GM12878 (cell line): ENCODE results near the gene MFAP1. TPM values are rescaled to one million over a fixed set of nuclear protein-coding genes. Genes with fewer than 3 reads are reported as not detected.

Experiments
- ATF3 ChIP-seq: IDR thresholded peaks from 2 replicates; pipeline ENCODE4 v1.6.1; 2011; ENCODE audit warnings: low read depth, mild to moderate bottlenecking, low read length, moderate library complexity, borderline replicate concordance; ENCODE audit errors: extremely low read depth
- ATF7 ChIP-seq: fragments of 450-650 bp; IDR thresholded peaks from 2 replicates; pipeline ENCODE4 v1.6.1; 2016; ENCODE audit warnings: low read depth, mild to moderate bottlenecking
- EGR1 ChIP-seq, 2 experiments: IDR thresholded peaks; 1 replicate in 1 of 2; 2 replicates in 1 of 2; pipeline ENCODE4 v1.6.1; 2011 to 2012; ENCODE audit warnings: low read depth in 2 of 2, low read length in 2 of 2, borderline replicate concordance in 1 of 2, mild to moderate bottlenecking in 1 of 2, moderate library complexity in 1 of 2
- FOXM1 ChIP-seq: IDR thresholded peaks from 2 replicates; pipeline ENCODE4 v1.6.1; 2012; ENCODE audit warnings: low read depth, mild to moderate bottlenecking, inconsistent platforms, low read length, moderate library complexity
- GABPA ChIP-seq: IDR thresholded peaks from 2 replicates; pipeline ENCODE4 v1.6.1; 2014; ENCODE audit warnings: antibody characterized with exemption, low read depth, mild to moderate bottlenecking, inconsistent platforms
- HDAC2 ChIP-seq: fragments of 200-600 bp; sonication (generic); IDR thresholded peaks from 2 replicates; pipeline ENCODE4 v1.6.1; 2017
- HDAC6 ChIP-seq: fragments of 200-600 bp; sonication (generic); IDR thresholded peaks from one replicate; pipeline ENCODE4 v1.8.0; 2017; ENCODE audit warnings: antibody characterized with exemption; ENCODE audit not compliant: unreplicated experiment
- HDGF ChIP-seq: fragments of 450-650 bp; IDR thresholded peaks from 2 replicates; pipeline ENCODE4 v1.6.1; 2016; ENCODE audit warnings: antibody characterized with exemption
- HSF1 ChIP-seq: fragments of 150-350 bp; IDR thresholded peaks from 2 replicates; pipeline ENCODE4 v1.6.1; 2014; ENCODE audit warnings: mild to moderate bottlenecking, low read depth, low read length
- IKZF2 ChIP-seq, 2 experiments: fragments of 450-650 bp; IDR thresholded peaks; 2 replicates each; pipeline ENCODE4 v1.6.1; 2017; ENCODE audit warnings: mild to moderate bottlenecking in 2 of 2, moderate library complexity in 2 of 2
- JUNB ChIP-seq: IDR thresholded peaks from 2 replicates; pipeline ENCODE4 v1.6.1; 2016; ENCODE audit warnings: antibody characterized with exemption, mild to moderate bottlenecking
- KAT2A ChIP-seq: conservative IDR thresholded peaks from 2 replicates; pipeline ENCODE4 v1.6.1; 2011; ENCODE audit warnings: low read depth, low read length; ENCODE audit not compliant: control insufficient read depth
- LARP7 ChIP-seq: fragments of 450-650 bp; IDR thresholded peaks from 2 replicates; pipeline ENCODE4 v1.6.1; 2017; ENCODE audit warnings: mild to moderate bottlenecking
- MLLT1 ChIP-seq: fragments of 450-650 bp; IDR thresholded peaks from 2 replicates; pipeline ENCODE4 v1.6.1; 2016; ENCODE audit warnings: mild to moderate bottlenecking
- MYC ChIP-seq: IDR thresholded peaks from 2 replicates; pipeline ENCODE4 v1.6.1; 2011; ENCODE audit warnings: mild to moderate bottlenecking, low read length, moderate library complexity, inconsistent platforms; ENCODE audit not compliant: insufficient read depth, insufficient replicate concordance, insufficient read length, severe bottlenecking
- NFYA ChIP-seq: IDR thresholded peaks from 2 replicates; pipeline ENCODE4 v1.6.1; 2011; ENCODE audit warnings: low read depth, mild to moderate bottlenecking, low read length, improper control_type of control experiment, borderline replicate concordance
- POLR2A ChIP-seq: IDR thresholded peaks from 2 replicates; pipeline ENCODE4 v1.6.1; 2011; ENCODE audit warnings: low read depth, mild to moderate bottlenecking, low read length
- RB1 ChIP-seq: fragments of 450-650 bp; formaldehyde crosslinking; IDR thresholded peaks from 2 replicates; pipeline ENCODE4 v1.6.1; 2017; ENCODE audit warnings: mild to moderate bottlenecking, borderline replicate concordance
- RBBP5 ChIP-seq: fragments of 200-600 bp; sonication (generic); conservative IDR thresholded peaks from 2 replicates; pipeline ENCODE4 v1.6.1; 2016
- SREBF2 ChIP-seq: IDR thresholded peaks from 2 replicates; pipeline ENCODE4 v1.6.1; 2012; ENCODE audit warnings: mild to moderate bottlenecking, low read length
- STAT1 ChIP-seq: fragments of 450-650 bp; conservative IDR thresholded peaks from 2 replicates; pipeline ENCODE4 v1.6.1; 2014; ENCODE audit warnings: antibody characterized with exemption, mild to moderate bottlenecking
- SUPT20H ChIP-seq: IDR thresholded peaks from 2 replicates; pipeline ENCODE4 v1.6.1; 2011; ENCODE audit warnings: low read depth, mild to moderate bottlenecking, low read length, moderate library complexity, borderline replicate concordance; ENCODE audit not compliant: control insufficient read depth
- ZBED1 ChIP-seq: IDR thresholded peaks from 2 replicates; pipeline ENCODE4 v1.6.1; 2016; ENCODE audit warnings: borderline replicate concordance
- ZBTB4 ChIP-seq: fragments of 450-650 bp; formaldehyde crosslinking; IDR thresholded peaks from 2 replicates; pipeline ENCODE4 v1.4.0; 2022; ENCODE audit warnings: mild to moderate bottlenecking, moderate library complexity
- ZZZ3 ChIP-seq: IDR thresholded peaks from 2 replicates; pipeline ENCODE4 v1.6.1; 2011; ENCODE audit warnings: low read depth; ENCODE audit not compliant: control insufficient read depth, insufficient read length
- polyA plus RNA-seq, 11 experiments: library from polyadenylated mRNA; depleted of rRNA in 4 of 11; unstranded in 6 of 11; stranded (reverse) in 5 of 11; fragments of >200 nt; fragmentation: Nextera tagmentation in 4 of 11; fragmentation: Illumina TruSeq in 1 of 11; extraction: Ambion mirVana in 4 of 11; extraction: Trizol in 1 of 11; gene quantifications; 1 replicate in 1 of 11; 2 replicates in 10 of 11; pipeline versions ENCODE4 v1.2.1 to v1.2.3, GENCODE V29; 2011 to 2016; ENCODE audit warnings: inconsistent platforms in 2 of 11, missing spikeins in 2 of 11, low read depth in 1 of 11
- total RNA-seq, 4 experiments: library from RNA; depleted of rRNA in 3 of 4; stranded (reverse); fragments of >200 nt in 3 of 4; fragmentation: Illumina TruSeq in 1 of 4; extraction: Trizol in 1 of 4; gene quantifications; 2 replicates each; pipeline versions ENCODE4 v1.2.1 to v1.2.3, GENCODE V29; 2013 to 2021

Gene MFAP1
- total and polyA plus RNA-seq, 10 of the 15 experiments (the other 5 are each of a cell fraction or from before 2014, with no cell fraction given), result 24.5 to 67.3 (median 47.4) TPM

- no peak for TF ChIP-seq HDAC6
- TF ChIP-seq GABPA, result peak; percentile 85
- TF ChIP-seq ATF3, result no peak
- TF ChIP-seq POLR2A, result peak; percentile 90
- TF ChIP-seq MYC, result no peak
- TF ChIP-seq ATF7, result peak; percentile 40; the same call in 1 of the 2 replicates
- 0 out of 2 replicates have a peak, but pooled peaks have one; percentile 18 for TF ChIP-seq SREBF2
- TF ChIP-seq STAT1, result no peak
- TF ChIP-seq RBBP5, result no peak
- peak; percentile 39; the same call in 1 of the 2 replicates for TF ChIP-seq RB1
- 0 out of 4 replicates have a peak, but pooled peaks of 1 of the 2 experiments have one; percentile 12 for TF ChIP-seq IKZF2 (IDR thresholded peaks at IDR 0.05)
- TF ChIP-seq HDAC2, result no peak
- TF ChIP-seq HSF1, result peak; percentile 96
- TF ChIP-seq NFYA, result no peak
- no peak for TF ChIP-seq FOXM1
- no peak for TF ChIP-seq ZZZ3
- peak; percentile 77; the same call in 1 of the 2 replicates for TF ChIP-seq HDGF
- TF ChIP-seq JUNB, result no peak
- TF ChIP-seq MLLT1, result peak; percentile 84
- peak; percentile 67; the same call in 1 of the 2 replicates for TF ChIP-seq ZBED1
- no peak for TF ChIP-seq SUPT20H
- no peak for TF ChIP-seq ZBTB4 (CRISPR knock-in tag)
- TF ChIP-seq KAT2A, result no peak
- no peak for TF ChIP-seq LARP7
- no peak for TF ChIP-seq EGR1 (IDR thresholded peaks at IDR 0.05; ENCODE audit: borderline replicate concordance in 1 of 2, low read depth in 2 of 2, low read length in 2 of 2)
Observed at GRCh38 chr15:43800286-43801141, 24.0 kb downstream of the MFAP1 start, which contains the start of gene HYPK (continued).
